WERI-Rb-1 (cell line): ENCODE results near the gene PPP4R1.
A peak's percentile ranks its signal among the peaks of the same experiment; 100 is the strongest.

ENCODE experiments used
- DNase-seq: peaks from one replicate; pipeline ENCODE4 v3.0.0-alpha.2; 2020
- H3K27ac ChIP-seq: fragments of 250-450 bp; sonication (Bioruptor Pico); 2 replicates; pipeline ENCODE4 v1.5.1; 2020; ENCODE audit warnings: mild to moderate bottlenecking, moderate library complexity
- H3K27me3 ChIP-seq: fragments of 250-450 bp; sonication (Bioruptor Pico); 2 replicates; pipeline ENCODE4 v1.5.1; 2021; ENCODE audit warnings: mild to moderate bottlenecking, low read depth, moderate library complexity; ENCODE audit not compliant: insufficient read depth, severe bottlenecking
- H3K36me3 ChIP-seq: fragments of 250-450 bp; sonication (Bioruptor Pico); 2 replicates; pipeline ENCODE4 v1.5.1; 2020; ENCODE audit warnings: mild to moderate bottlenecking, moderate library complexity
- H3K4me3 ChIP-seq: 2 replicates; pipeline ENCODE4 v1.5.1; 2011; ENCODE audit warnings: low read depth, mild to moderate bottlenecking, control low read depth, low read length
- H3K9me3 ChIP-seq: fragments of 250-450 bp; sonication (Bioruptor Pico); 2 replicates; pipeline ENCODE4 v1.5.1; 2021; ENCODE audit warnings: mild to moderate bottlenecking, moderate library complexity; ENCODE audit not compliant: severe bottlenecking
- TF ChIP-seq, protein P1 (sequence below): IDR thresholded peaks from 2 replicates; pipeline ENCODE4 v1.5.1; 2011; ENCODE audit warnings: low read depth, mild to moderate bottlenecking, control low read depth, inconsistent platforms, low read length

Gene PPP4R1

DNA sequence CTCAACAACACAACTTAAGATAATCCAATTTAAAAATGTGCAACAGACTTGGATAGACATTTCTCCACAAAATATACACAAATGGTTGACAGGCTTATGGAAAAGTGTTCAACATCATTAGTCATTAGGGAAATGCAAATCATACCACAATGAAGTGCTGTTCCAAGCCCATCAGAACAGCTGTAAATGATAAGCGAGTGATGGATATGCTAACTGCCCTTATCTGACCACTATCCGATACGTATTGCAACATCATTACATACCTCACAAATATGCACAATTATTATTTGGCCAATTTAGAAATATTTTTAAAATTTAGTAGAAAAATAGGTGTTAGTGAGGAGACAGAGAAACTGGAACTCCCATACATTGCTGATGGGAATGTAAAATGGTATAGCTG, 62.2 kb downstream of the PPP4R1 start:
- Histone ChIP-seq H3K9me3 (peaks cover 5% of the 10 kb centered on the region), H3K27me3 (no peaks in the 10 kb centered on the region), H3K27ac (no peak overlapping the region), H3K36me3 (peaks cover 86% of the 10 kb centered on the region), H3K4me3 (no peak overlapping the region)
- DNase-seq = no peak
- TF ChIP-seq, protein P1, sequence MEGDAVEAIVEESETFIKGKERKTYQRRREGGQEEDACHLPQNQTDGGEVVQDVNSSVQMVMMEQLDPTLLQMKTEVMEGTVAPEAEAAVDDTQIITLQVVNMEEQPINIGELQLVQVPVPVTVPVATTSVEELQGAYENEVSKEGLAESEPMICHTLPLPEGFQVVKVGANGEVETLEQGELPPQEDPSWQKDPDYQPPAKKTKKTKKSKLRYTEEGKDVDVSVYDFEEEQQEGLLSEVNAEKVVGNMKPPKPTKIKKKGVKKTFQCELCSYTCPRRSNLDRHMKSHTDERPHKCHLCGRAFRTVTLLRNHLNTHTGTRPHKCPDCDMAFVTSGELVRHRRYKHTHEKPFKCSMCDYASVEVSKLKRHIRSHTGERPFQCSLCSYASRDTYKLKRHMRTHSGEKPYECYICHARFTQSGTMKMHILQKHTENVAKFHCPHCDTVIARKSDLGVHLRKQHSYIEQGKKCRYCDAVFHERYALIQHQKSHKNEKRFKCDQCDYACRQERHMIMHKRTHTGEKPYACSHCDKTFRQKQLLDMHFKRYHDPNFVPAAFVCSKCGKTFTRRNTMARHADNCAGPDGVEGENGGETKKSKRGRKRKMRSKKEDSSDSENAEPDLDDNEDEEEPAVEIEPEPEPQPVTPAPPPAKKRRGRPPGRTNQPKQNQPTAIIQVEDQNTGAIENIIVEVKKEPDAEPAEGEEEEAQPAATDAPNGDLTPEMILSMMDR = no peak

DNA sequence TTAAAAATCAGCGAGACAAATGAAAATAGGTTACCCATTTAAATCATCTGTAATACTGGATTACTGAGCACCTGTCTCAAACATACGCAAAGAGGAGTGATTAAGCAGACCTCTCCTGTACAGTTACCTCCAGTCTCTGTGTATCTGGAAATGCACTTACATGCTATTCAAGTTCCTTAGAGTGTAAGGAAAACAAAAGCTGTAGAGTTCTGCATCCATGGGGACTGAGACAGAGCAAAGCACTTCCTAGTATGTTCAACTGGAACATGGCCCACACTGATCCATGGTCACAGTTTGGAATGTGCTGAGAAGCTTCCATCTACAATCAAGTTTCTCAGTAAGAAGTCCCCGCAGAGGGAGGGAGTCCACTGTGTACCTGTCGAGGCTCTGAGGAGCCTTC, 63.9 kb downstream of the PPP4R1 start:
- H3K4me3 ChIP-seq = no peak overlapping the region
- H3K36me3 ChIP-seq = peaks cover 79% of the 10 kb centered on the region
- peaks cover 5% of the 10 kb centered on the region for H3K9me3 ChIP-seq
- no peaks in the 10 kb centered on the region for H3K27me3 ChIP-seq
- TF ChIP-seq, protein P1 = no peak
- no peak overlapping the region for H3K27ac ChIP-seq
- no peak for DNase-seq

DNA sequence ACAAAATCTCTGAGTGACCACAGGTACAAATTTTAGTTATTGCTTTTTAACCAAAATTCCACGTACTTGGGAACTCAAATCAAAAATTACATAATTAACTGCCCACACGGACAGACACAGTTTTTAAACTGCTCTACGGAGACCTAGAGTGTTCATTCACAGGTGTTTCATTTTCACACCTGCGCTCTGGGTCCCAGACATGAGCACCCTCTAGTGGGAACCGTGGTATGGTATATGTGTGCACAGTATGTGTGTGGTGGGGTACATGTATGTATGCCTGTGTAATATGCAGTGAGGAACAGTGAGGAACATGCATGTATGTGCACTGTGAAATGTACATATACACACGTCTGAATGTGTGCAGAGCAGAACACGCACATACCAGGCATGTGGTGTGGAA, 65.0 kb downstream of the PPP4R1 start:
- Histone ChIP-seq H3K36me3 (peaks cover 69% of the 10 kb centered on the region), H3K9me3 (peaks cover 5% of the 10 kb centered on the region), H3K27ac (no peak overlapping the region), H3K27me3 (no peaks in the 10 kb centered on the region), H3K4me3 (no peak overlapping the region)
- TF ChIP-seq, protein P1 = 0 out of 2 replicates have a peak, but pooled peaks have one; percentile 22
- DNase-seq = no peak

DNA sequence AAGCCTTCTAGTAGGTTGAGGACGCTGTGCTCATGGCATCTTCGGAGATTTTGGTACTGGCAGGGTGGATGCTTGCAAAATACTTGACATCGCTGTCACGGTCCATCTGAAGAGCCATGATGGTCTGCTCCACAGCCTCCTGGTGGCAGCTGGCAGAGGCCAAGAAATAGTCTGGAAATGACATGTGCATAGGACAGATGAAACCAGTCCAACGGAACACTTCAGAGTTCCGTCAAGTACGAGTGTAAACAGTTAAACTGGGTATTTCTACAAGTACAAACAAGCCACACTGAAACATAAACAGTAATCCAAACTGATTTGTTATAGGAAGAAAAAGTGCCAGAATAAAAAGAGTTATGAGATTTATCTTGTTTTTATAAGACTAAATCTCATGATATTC, 66.6 kb downstream of the PPP4R1 start:
- peaks cover 52% of the 10 kb centered on the region for H3K36me3 ChIP-seq
- no peak overlapping the region for H3K4me3 ChIP-seq
- H3K9me3 ChIP-seq = peaks cover 3% of the 10 kb centered on the region
- no peaks in the 10 kb centered on the region for H3K27me3 ChIP-seq
- TF ChIP-seq, protein P1 = no peak
- DNase-seq = no peak
- H3K27ac ChIP-seq = no peak overlapping the region

DNA sequence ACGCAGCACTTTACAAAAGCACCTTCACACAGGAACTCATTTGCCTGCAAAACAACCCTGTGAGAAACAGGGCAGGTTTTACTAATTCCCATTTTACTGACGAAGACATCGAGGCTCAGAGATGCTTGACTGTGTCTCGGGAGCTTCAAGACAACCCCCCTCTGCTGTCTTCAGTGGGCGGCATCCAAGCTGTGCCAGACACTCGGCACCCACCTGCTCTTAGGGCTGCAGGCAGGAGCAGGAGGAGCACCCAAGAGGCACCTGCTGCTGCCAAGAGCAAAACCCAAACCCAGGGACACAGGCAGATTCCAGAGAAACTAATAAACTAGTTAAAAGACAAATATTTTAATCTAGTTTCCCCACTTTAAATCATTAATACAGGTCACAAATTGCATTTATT, 67.9 kb downstream of the PPP4R1 start:
- no peak for DNase-seq
- Histone ChIP-seq H3K27ac (no peak overlapping the region), H3K36me3 (peaks cover 43% of the 10 kb centered on the region), H3K4me3 (no peak overlapping the region), H3K27me3 (no peaks in the 10 kb centered on the region), H3K9me3 (no peaks in the 10 kb centered on the region)
- TF ChIP-seq, protein P1 = no peak

DNA sequence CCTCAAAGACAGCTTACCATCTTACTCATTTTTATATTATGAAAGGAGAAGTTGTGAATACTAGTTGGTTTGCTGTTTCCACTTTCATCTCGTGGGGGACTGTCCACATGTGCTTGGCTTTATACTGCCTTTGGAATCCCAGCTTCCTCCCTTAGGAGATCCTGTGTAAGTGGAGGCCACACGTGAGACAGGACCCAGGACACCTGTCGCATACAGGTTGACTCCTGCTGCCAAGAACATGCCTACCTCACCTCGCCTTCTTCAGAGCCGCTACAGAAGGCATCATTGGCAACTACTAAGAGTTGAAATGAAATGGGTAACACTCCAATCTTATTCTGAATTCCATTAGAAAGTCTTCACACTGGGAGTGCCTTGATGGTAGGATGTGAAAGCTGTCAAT, 69.3 kb downstream of the PPP4R1 start:
- Histone ChIP-seq H3K4me3 (no peak overlapping the region), H3K27ac (no peak overlapping the region), H3K36me3 (peaks cover 37% of the 10 kb centered on the region), H3K27me3 (no peaks in the 10 kb centered on the region), H3K9me3 (no peaks in the 10 kb centered on the region)
- TF ChIP-seq, protein P1 = no peak
- no peak for DNase-seq
